Uterus (tissue), 4 donors: ENCODE measurements around the gene ZDHHC5. TPM values are rescaled to one million over a fixed set of nuclear protein-coding genes. Genes with fewer than 3 reads are reported as not detected.
"Not testable (repeated sequence)": the region's sequence is repeated elsewhere in the genome, so short reads cannot be mapped to it uniquely, and the experiment has no call there.

Experiments
- DNase-seq, 2 donors: peaks; one replicate each; pipeline ENCODE4 v3.0.0-alpha.2; 2019 to 2020
- H3K27ac ChIP-seq, 2 donors: fragments of 200-600 bp; sonication (generic); 1 replicate in 1 of 2; 2 replicates in 1 of 2; pipeline ENCODE4 v1.5.1; 2016 to 2018
- H3K27me3 ChIP-seq, 2 donors: fragments of 200-600 bp; sonication (generic); one replicate each; pipeline ENCODE4 v1.5.1; 2018 to 2019; ENCODE audit warnings: control low read depth in 1 of 2
- H3K36me3 ChIP-seq, 2 donors: fragments of 200-600 bp; sonication (generic); one replicate each; pipeline ENCODE4 v1.5.1; 2019; ENCODE audit warnings: control low read depth in 1 of 2
- H3K4me1 ChIP-seq, 2 donors: fragments of 200-600 bp; sonication (generic); one replicate each; pipeline ENCODE4 v1.5.1; 2018 to 2019; ENCODE audit warnings: control low read depth in 1 of 2
- H3K4me3 ChIP-seq, 2 donors: fragments of 200-600 bp; sonication (generic); 1 replicate in 1 of 2; 2 replicates in 1 of 2; pipeline ENCODE4 v1.5.1; 2018 to 2019; ENCODE audit warnings: mild to moderate bottlenecking in 1 of 2
- H3K9me3 ChIP-seq, 2 donors: fragments of 200-600 bp; sonication (generic); one replicate each; pipeline ENCODE4 v1.5.1; 2019; ENCODE audit warnings: control low read depth in 1 of 2
- CTCF ChIP-seq, 4 experiments: fragments of 200-600 bp in 2 of 4; fragments of 450-650 bp in 2 of 4; sonication (generic) in 2 of 4; IDR thresholded peaks; one replicate each; pipeline ENCODE4 v1.5.1; 2016 to 2019; ENCODE audit warnings: antibody characterized with exemption in 4 of 4, mild to moderate bottlenecking in 2 of 4, moderate library complexity in 1 of 4
- POLR2A ChIP-seq, 2 donors: fragments of 450-650 bp; IDR thresholded peaks; one replicate each; pipeline ENCODE4 v1.6.1; 2016; ENCODE audit warnings: antibody characterized with exemption in 2 of 2, mild to moderate bottlenecking in 1 of 2, moderate library complexity in 1 of 2
- intact Hi-C: fragments of 100-400 bp; cut with DNase I; formaldehyde crosslinking; loops from one replicate; pipeline ENCODE4 v1.15.1; 2023; ENCODE audit warnings: low total_unique reads
- total RNA-seq, 4 donors: library from RNA; depleted of rRNA in 3 of 4; stranded (reverse); fragments of >200 nt in 3 of 4; gene quantifications; one replicate each; pipeline versions ENCODE4 v1.1.0 to v1.2.4, GENCODE V29; 2014 to 2023
- donor health status: DM: yes; HTN: yes; CAD: no.

ZDHHC5 gene
- total RNA-seq, 4 donors from 2014 or later: 27.2 to 50.6 (median 34.6) TPM

GRCh38 chr11:57703341-57703740 is 35.4 kb downstream of the ZDHHC5 start:
- H3K4me3 ChIP-seq: no peak overlapping the region
- TF ChIP-seq POLR2A (IDR thresholded peaks at IDR 0.05): no peak
- no peak for TF ChIP-seq CTCF (IDR thresholded peaks at IDR 0.05)
- H3K4me1 ChIP-seq: no peaks in the 10 kb centered on the region
- no peaks in the 10 kb centered on the region for H3K9me3 ChIP-seq
- intact Hi-C loops: no loop called here
- no peaks in the 10 kb centered on the region for H3K36me3 ChIP-seq
- H3K27me3 ChIP-seq: no peaks in the 10 kb centered on the region
- DNase-seq: no peak
- H3K27ac ChIP-seq: no peak overlapping the region

DNA sequence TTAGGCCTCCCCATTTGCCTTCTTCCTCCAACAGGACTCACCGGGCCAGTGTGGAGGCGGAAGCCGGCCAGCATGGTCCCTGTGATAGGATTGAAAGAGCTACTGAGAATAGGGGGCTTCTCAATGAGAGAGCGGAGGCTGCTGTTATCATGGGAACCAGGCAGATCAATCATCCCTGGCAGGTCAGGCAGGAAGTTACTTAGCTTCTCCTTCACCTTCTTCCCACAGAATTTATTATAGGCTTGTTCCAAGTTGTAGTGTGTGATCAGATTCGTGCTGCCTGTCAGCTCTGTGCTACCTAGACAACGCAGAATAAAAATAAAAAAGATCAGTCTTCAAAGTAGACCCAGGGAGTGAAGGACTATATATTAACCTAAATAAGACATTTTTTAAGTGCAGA is 37.0 kb downstream of the ZDHHC5 start:
- DNase-seq: no peak
- H3K36me3 ChIP-seq: no peaks in the 10 kb centered on the region
- no peak overlapping the region for H3K4me3 ChIP-seq
- no peaks in the 10 kb centered on the region for H3K4me1 ChIP-seq
- intact Hi-C loops: no loop called here
- no peaks in the 10 kb centered on the region for H3K9me3 ChIP-seq
- no peak overlapping the region for H3K27ac ChIP-seq
- H3K27me3 ChIP-seq: no peaks in the 10 kb centered on the region
- TF ChIP-seq POLR2A (IDR thresholded peaks at IDR 0.05): no peak

DNA sequence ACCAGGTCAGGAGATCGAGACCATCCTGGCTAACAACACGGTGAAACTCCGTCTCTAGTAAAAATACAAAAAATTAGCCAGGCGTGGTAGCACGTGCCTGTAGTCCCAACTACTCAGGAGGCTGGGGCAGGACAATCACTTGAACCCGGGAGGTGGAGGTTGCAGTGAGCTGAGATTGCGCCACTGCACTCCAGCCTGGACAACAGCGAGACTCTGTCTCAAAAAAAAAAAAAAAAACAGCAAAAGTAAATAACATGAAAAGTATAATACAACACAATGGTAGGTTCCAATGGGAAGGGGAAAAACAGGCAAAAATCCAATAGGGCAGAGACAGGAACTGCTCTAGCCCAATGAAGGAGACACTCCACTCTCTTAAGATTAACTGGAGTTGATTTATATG is 37.5 kb downstream of the ZDHHC5 start:
- H3K27ac ChIP-seq, H3K4me3 ChIP-seq, H3K36me3 ChIP-seq, DNase-seq, H3K9me3 ChIP-seq, intact Hi-C loops, H3K4me1 ChIP-seq, H3K27me3 ChIP-seq: not testable (repeated sequence)

DNA sequence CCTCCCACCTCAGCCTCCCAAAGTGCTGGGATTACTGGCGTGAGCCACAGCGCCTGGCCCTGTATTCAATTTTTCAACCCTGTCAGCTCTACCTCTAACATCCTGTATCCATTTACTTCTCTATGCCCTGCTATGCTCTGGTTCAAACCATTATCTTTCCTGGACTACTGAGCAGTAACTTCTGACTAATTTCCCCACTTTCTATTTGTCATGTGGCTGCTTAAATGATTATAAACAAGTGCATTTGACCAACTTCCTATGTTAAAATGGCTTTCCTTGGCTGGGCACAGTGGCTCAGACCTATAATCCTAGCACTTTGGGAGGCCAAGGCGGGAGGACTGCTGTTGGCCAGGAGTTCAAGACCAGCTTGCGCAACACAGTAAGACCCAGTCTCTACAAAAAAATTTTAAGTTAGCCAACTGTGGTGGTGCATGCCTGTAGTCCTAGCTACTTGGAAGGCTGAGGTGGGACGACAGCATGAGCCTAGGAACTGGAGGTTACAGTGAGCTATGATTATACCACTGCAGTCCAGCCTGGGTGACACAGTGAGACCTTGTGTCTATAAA is 42.0 kb downstream of the ZDHHC5 start:
- Histone ChIP-seq H3K4me3 (no peak overlapping the region), H3K27me3 (no peaks in the 10 kb centered on the region), H3K4me1 (peaks cover 0 to 15% of the 10 kb centered on the region in 2 donors), H3K9me3 (no peaks in the 10 kb centered on the region), H3K27ac (no peak overlapping the region), H3K36me3 (no peaks in the 10 kb centered on the region)
- no peak for DNase-seq
- intact Hi-C loops: no loop called here
- TF ChIP-seq CTCF (IDR thresholded peaks at IDR 0.05): no peak
- no peak for TF ChIP-seq POLR2A (IDR thresholded peaks at IDR 0.05)

DNA sequence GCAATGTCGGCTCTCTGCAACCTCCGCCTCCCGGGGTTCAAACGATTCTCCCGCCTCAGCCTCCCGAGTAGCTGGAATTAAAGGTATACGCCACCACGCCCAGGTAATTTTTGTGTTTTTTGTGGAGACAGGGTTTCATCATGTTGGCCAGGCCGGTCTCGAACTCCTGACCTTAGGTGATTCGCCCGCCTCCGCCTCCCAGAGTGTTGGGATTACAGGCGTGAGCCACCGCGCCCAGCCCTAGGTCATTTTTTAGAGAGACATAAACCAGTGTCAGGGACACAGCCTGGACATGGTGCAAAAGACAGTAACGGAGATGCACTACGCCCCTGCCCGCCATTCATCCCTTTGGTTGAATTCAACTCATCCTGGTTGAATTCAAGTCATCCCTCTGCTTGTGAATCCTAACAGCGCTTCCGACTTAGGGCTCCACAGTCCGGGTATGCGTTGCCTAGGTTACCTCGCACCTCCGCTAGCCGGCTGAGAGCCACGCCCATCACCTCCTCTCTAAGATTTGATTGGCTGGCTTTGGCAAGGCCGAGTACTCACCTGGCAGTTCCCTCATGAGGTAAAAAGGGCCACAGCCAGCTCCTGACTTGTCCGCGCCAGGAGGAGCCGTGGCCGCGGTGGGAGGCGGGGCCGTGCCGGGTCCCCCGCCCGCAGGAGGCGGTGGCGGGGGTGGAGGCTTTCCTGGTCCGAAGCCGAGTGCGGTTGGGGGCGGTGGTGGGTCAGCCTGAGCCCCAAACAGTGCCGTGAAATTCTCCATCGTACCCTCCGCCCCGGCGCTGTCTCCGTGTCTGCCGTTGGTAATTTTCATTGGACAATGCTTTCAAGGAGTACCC is 43.7 kb downstream of the ZDHHC5 start, which contains the start of gene MED19:
Gene MED19, minus strand, starts transcription at position 802 of the 842 bp plus-strand sequence. Its CDS starts 36 bp downstream, at position 766.
- Histone ChIP-seq H3K4me1 (peaks cover 0 to 15% of the 10 kb centered on the region in 2 donors), H3K9me3 (no peaks in the 10 kb centered on the region), H3K27ac (peak within 1 kb of the TSS; percentile 69 to 92), H3K36me3 (no peaks in the 10 kb centered on the region), H3K27me3 (no peaks in the 10 kb centered on the region), H3K4me3 (peak within 1 kb of the TSS; percentile 77 to 93)
- TF ChIP-seq CTCF (IDR thresholded peaks at IDR 0.05): no peak
- TF ChIP-seq POLR2A (IDR thresholded peaks at IDR 0.05): peak in 1 of 2 donors; percentile 34
- intact Hi-C loops: no loop called here
- peak; percentile 65 to 79 for DNase-seq
